H1 (cell line): ENCODE measurements around the gene GRM6. TPM values are rescaled to one million over a fixed set of nuclear protein-coding genes. Genes with fewer than 3 reads are reported as not detected.

Source experiments
- ATF3 ChIP-seq: IDR thresholded peaks from 2 replicates; pipeline ENCODE4 v1.6.1; 2011; ENCODE audit warnings: low read depth, mild to moderate bottlenecking, low read length; ENCODE audit not compliant: insufficient read depth
- CEBPB ChIP-seq: IDR thresholded peaks from 2 replicates; pipeline ENCODE4 v1.6.1; 2012; ENCODE audit warnings: low read depth, low read length
- CHD7 ChIP-seq: fragments of 300-600 bp; sonication (generic); IDR thresholded peaks from 2 replicates; pipeline ENCODE4 v1.7.1; 2012; ENCODE audit warnings: low read length, moderate library complexity, mild to moderate bottlenecking, inconsistent platforms; ENCODE audit not compliant: insufficient replicate concordance
- CTCF ChIP-seq, 3 experiments: IDR thresholded peaks; 1 replicate in 2 of 3; 2 replicates in 1 of 3; pipeline versions ENCODE4 v1.5.1 to v1.6.1; 2011; ENCODE audit warnings: low read length in 3 of 3, mild to moderate bottlenecking in 3 of 3, inconsistent platforms in 2 of 3, low read depth in 1 of 3, moderate library complexity in 1 of 3; ENCODE audit not compliant: insufficient read depth in 1 of 3; ENCODE audit errors: control extremely low read depth in 1 of 3
- GABPA ChIP-seq: IDR thresholded peaks from 2 replicates; pipeline ENCODE4 v1.6.1; 2011; ENCODE audit warnings: mild to moderate bottlenecking, low read length, moderate library complexity, borderline replicate concordance; ENCODE audit not compliant: insufficient read depth
- GTF2F1 ChIP-seq: IDR thresholded peaks from 2 replicates; pipeline ENCODE4 v1.6.1; 2012; ENCODE audit warnings: low read depth, low read length, improper control_type of control experiment, borderline replicate concordance
- SP2 ChIP-seq: IDR thresholded peaks from 2 replicates; pipeline ENCODE4 v1.6.1; 2012; ENCODE audit warnings: mild to moderate bottlenecking, low read length, inconsistent platforms
- polyA plus RNA-seq, 7 experiments: library from polyadenylated mRNA; depleted of rRNA in 3 of 7; stranded (reverse) in 5 of 7; unstranded in 2 of 7; fragments of >200 nt in 5 of 7; fragments of 200-250 nt in 2 of 7; gene quantifications; 1 replicate in 5 of 7; 2 replicates in 1 of 7; 4 replicates in 1 of 7; pipeline versions ENCODE4 v1.2.1 to v1.2.3, GENCODE V29; 2011 to 2013; ENCODE audit warnings: missing spikeins in 2 of 7, mixed read lengths in 2 of 7
- total RNA-seq: library from RNA; stranded (reverse); fragmentation: NEBNext Ultra II Directional; extraction: Animal tissue kit (Norgen Biotek cat#: 25700); gene quantifications from 2 replicates; pipeline ENCODE4 v1.2.1, GENCODE V29; 2021

Gene GRM6
- total and polyA plus RNA-seq, 2 of the 8 experiments (the other 6 are each of a cell fraction or from before 2014, with no cell fraction given): not detected

GRCh38 chr5:178988436-178989220 lies 6.5 kb downstream of the GRM6 start (continued):
- TF ChIP-seq CHD7: no peak
- TF ChIP-seq CEBPB: no peak
- no peak for TF ChIP-seq CTCF (IDR thresholded peaks at IDR 0.05; ENCODE audit: control extremely low read depth in 1 of 3, insufficient read depth in 1 of 3, low read depth in 1 of 3, low read length in 3 of 3)
- TF ChIP-seq ATF3: no peak
- no peak for TF ChIP-seq GABPA
- TF ChIP-seq GTF2F1: no peak
- TF ChIP-seq SP2: no peak
